HepG2 (cell line): ENCODE measurements around the gene TMEM151A. TPM values are rescaled to one million over a fixed set of nuclear protein-coding genes. Genes with fewer than 3 reads are reported as not detected.

Source experiments
- CC2D1A ChIP-seq: sonication (generic); formaldehyde crosslinking; IDR thresholded peaks from 2 replicates; pipeline ENCODE4 v1.8.1; 2023; ENCODE audit warnings: mild to moderate bottlenecking, missing genetic modification reagents
- CREB1 ChIP-seq, 2 experiments: fragments of 450-650 bp in 1 of 2; IDR thresholded peaks; 2 replicates each; pipeline ENCODE4 v1.6.1; 2016 to 2017; ENCODE audit warnings: control low read depth in 1 of 2, mild to moderate bottlenecking in 1 of 2, missing compliant biosample characterization in 1 of 2, missing genetic modification characterization in 1 of 2
- LCORL ChIP-seq, 2 experiments: fragments of 450-650 bp in 1 of 2; sonication (generic) in 1 of 2; formaldehyde crosslinking in 1 of 2; IDR thresholded peaks; 2 replicates each; pipeline versions ENCODE4 v1.5.0 to v1.6.1; 2017 to 2020; ENCODE audit warnings: antibody characterized with exemption in 1 of 2, missing genetic modification reagents in 1 of 2
- ZBTB38 ChIP-seq: sonication (generic); formaldehyde crosslinking; IDR thresholded peaks from 2 replicates; pipeline ENCODE4 v1.5.1; 2020; ENCODE audit warnings: mild to moderate bottlenecking, missing genetic modification reagents
- polyA plus RNA-seq, 8 experiments: library from polyadenylated mRNA; depleted of rRNA in 3 of 8; stranded (reverse) in 7 of 8; unstranded in 1 of 8; fragments of >200 nt; fragmentation: Illumina TruSeq in 4 of 8; extraction: Trizol in 4 of 8; gene quantifications; 2 replicates each; pipeline versions ENCODE4 v1.2.1 to v1.2.3, GENCODE V29; 2011 to 2016; ENCODE audit warnings: low read depth in 4 of 8, missing spikeins in 1 of 8, mixed read lengths in 1 of 8; ENCODE audit not compliant: insufficient read depth in 1 of 8
- total RNA-seq, 5 experiments: library from RNA; depleted of rRNA; stranded (reverse); fragments of >200 nt; fragmentation: Illumina TruSeq; extraction: Trizol; gene quantifications; 2 replicates each; pipeline ENCODE4 v1.2.3, GENCODE V29; 2016; ENCODE audit warnings: low read depth in 1 of 5
- TF ChIP-seq, protein P1 (sequence below): sonication (generic); formaldehyde crosslinking; IDR thresholded peaks from 2 replicates; pipeline ENCODE4 v1.4.0; 2020; ENCODE audit warnings: low read depth, mild to moderate bottlenecking, missing genetic modification reagents

Gene TMEM151A
- total and polyA plus RNA-seq, 2 of the 13 experiments (the other 11 are each of a cell fraction or from before 2014, with no cell fraction given): 0.18 to 0.33 TPM

DNA sequence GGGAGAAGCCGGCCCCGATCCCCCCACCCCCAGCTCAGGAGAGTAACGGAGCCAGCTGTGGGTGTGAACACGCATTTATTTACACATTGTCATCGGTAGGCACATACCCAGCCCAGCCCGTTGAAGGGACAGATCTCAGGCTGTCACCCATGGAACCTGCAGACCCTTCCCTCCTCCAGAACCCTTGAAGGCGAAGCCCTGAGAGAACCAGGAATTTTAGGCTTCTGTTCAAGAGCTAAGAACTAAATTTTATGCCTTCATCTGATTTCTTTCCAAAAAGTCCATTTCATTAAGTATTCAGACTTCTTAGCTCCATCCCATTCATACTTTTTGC is 53.6 kb downstream of the TMEM151A start (continued):
- TF ChIP-seq, protein P1, sequence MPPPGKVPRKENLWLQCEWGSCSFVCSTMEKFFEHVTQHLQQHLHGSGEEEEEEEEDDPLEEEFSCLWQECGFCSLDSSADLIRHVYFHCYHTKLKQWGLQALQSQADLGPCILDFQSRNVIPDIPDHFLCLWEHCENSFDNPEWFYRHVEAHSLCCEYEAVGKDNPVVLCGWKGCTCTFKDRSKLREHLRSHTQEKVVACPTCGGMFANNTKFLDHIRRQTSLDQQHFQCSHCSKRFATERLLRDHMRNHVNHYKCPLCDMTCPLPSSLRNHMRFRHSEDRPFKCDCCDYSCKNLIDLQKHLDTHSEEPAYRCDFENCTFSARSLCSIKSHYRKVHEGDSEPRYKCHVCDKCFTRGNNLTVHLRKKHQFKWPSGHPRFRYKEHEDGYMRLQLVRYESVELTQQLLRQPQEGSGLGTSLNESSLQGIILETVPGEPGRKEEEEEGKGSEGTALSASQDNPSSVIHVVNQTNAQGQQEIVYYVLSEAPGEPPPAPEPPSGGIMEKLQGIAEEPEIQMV: no peak
- TF ChIP-seq ZBTB38 (0 out of 2 replicates have a peak, but pooled peaks have one; percentile 7), CC2D1A (CRISPR knock-in tag) (no peak), CREB1 (IDR thresholded peaks at IDR 0.05) (no peak), CREB1 (CRISPR knock-in tag; IDR thresholded peaks at IDR 0.05) (0 out of 2 replicates have a peak, but pooled peaks have one; percentile 60), LCORL (IDR thresholded peaks at IDR 0.05) (no peak), LCORL (CRISPR knock-in tag; IDR thresholded peaks at IDR 0.05) (0 out of 2 replicates have a peak, but pooled peaks have one; percentile 13)

Other genes starting within 250 kb of the TMEM151A start
- not detected in 2 replicates for gene GAL3ST3, start 242.7 kb upstream of the TMEM151A start, total RNA-seq (2016; rRNA removed; fragmentation: Illumina TruSeq; extraction: Trizol)
- not detected in 2 replicates for gene GAL3ST3, start 242.7 kb upstream of the TMEM151A start, polyA plus RNA-seq (2011; rRNA removed)
- 153 and 162 TPM in 2 replicates for gene SF3B2, start 239.5 kb upstream of the TMEM151A start, total RNA-seq (2016; rRNA removed; fragmentation: Illumina TruSeq; extraction: Trizol)
- 70.0 and 70.4 TPM in 2 replicates for gene SF3B2, start 239.5 kb upstream of the TMEM151A start, polyA plus RNA-seq (2011; rRNA removed)
- 7.6 and 12.2 TPM in 2 replicates for gene PACS1, start 221.6 kb upstream of the TMEM151A start, total RNA-seq (2016; rRNA removed; fragmentation: Illumina TruSeq; extraction: Trizol)
- gene PACS1, start 221.6 kb upstream of the TMEM151A start, polyA plus RNA-seq (2011; rRNA removed): 8.6 and 11.9 TPM in 2 replicates
- 5.8 and 8.9 TPM in 2 replicates for gene KLC2, start 34.2 kb upstream of the TMEM151A start, total RNA-seq (2016; rRNA removed; fragmentation: Illumina TruSeq; extraction: Trizol)
- 9.2 and 13.5 TPM in 2 replicates for gene KLC2, start 34.2 kb upstream of the TMEM151A start, polyA plus RNA-seq (2011; rRNA removed)
- gene RAB1B, start 23.3 kb upstream of the TMEM151A start, total RNA-seq (2016; rRNA removed; fragmentation: Illumina TruSeq; extraction: Trizol): 73.7 and 77.9 TPM in 2 replicates
- 87.9 and 97.8 TPM in 2 replicates for gene RAB1B, start 23.3 kb upstream of the TMEM151A start, polyA plus RNA-seq (2011; rRNA removed)
- 0.18 and 0.60 TPM in 2 replicates for gene CNIH2, start 13.7 kb upstream of the TMEM151A start, total RNA-seq (2016; rRNA removed; fragmentation: Illumina TruSeq; extraction: Trizol)
- gene CNIH2, start 13.7 kb upstream of the TMEM151A start, polyA plus RNA-seq (2011; rRNA removed): 0.25 and 0.69 TPM in 2 replicates
- 78.9 and 145 TPM in 2 replicates for gene YIF1A, start 2.8 kb upstream of the TMEM151A start, total RNA-seq (2016; rRNA removed; fragmentation: Illumina TruSeq; extraction: Trizol)
- 133 and 166 TPM in 2 replicates for gene YIF1A, start 2.8 kb upstream of the TMEM151A start, polyA plus RNA-seq (2011; rRNA removed)
- gene CD248, start 25.1 kb downstream of the TMEM151A start, total RNA-seq (2016; rRNA removed; fragmentation: Illumina TruSeq; extraction: Trizol): 0.20 and 0.35 TPM in 2 replicates
- gene CD248, start 25.1 kb downstream of the TMEM151A start, polyA plus RNA-seq (2011; rRNA removed): 0.20 and 0.25 TPM in 2 replicates
- gene RIN1, start 44.5 kb downstream of the TMEM151A start, total RNA-seq (2016; rRNA removed; fragmentation: Illumina TruSeq; extraction: Trizol): 3.9 and 4.1 TPM in 2 replicates
- gene RIN1, start 44.5 kb downstream of the TMEM151A start, polyA plus RNA-seq (2011; rRNA removed): 2.4 and 4.2 TPM in 2 replicates
- 55.7 and 63.1 TPM in 2 replicates for gene BRMS1, start 53.2 kb downstream of the TMEM151A start, total RNA-seq (2016; rRNA removed; fragmentation: Illumina TruSeq; extraction: Trizol)
- 15.8 and 16.8 TPM in 2 replicates for gene BRMS1, start 53.2 kb downstream of the TMEM151A start, polyA plus RNA-seq (2011; rRNA removed)
- gene B4GAT1, start 55.7 kb downstream of the TMEM151A start, total RNA-seq (2016; rRNA removed; fragmentation: Illumina TruSeq; extraction: Trizol): 44.9 and 109 TPM in 2 replicates
- 40.4 and 47.8 TPM in 2 replicates for gene B4GAT1, start 55.7 kb downstream of the TMEM151A start, polyA plus RNA-seq (2011; rRNA removed)
- 0.49 and 0.66 TPM in 2 replicates for gene SLC29A2, start 79.9 kb downstream of the TMEM151A start, total RNA-seq (2016; rRNA removed; fragmentation: Illumina TruSeq; extraction: Trizol)
- 0.56 and 0.63 TPM in 2 replicates for gene SLC29A2, start 79.9 kb downstream of the TMEM151A start, polyA plus RNA-seq (2011; rRNA removed)
- gene NPAS4, start 129.1 kb downstream of the TMEM151A start, total RNA-seq (2016; rRNA removed; fragmentation: Illumina TruSeq; extraction: Trizol): not detected in 2 replicates
- gene NPAS4, start 129.1 kb downstream of the TMEM151A start, polyA plus RNA-seq (2011; rRNA removed): not detected in 2 replicates
- gene MRPL11, start 147.0 kb downstream of the TMEM151A start, total RNA-seq (2016; rRNA removed; fragmentation: Illumina TruSeq; extraction: Trizol): 176 and 220 TPM in 2 replicates
- gene MRPL11, start 147.0 kb downstream of the TMEM151A start, polyA plus RNA-seq (2011; rRNA removed): 59.1 and 72.9 TPM in 2 replicates
- 2.5 and 4.0 TPM in 2 replicates for gene PELI3, start 175.0 kb downstream of the TMEM151A start, total RNA-seq (2016; rRNA removed; fragmentation: Illumina TruSeq; extraction: Trizol)
- gene PELI3, start 175.0 kb downstream of the TMEM151A start, polyA plus RNA-seq (2011; rRNA removed): 2.0 and 3.1 TPM in 2 replicates
- 48.7 and 59.8 TPM in 2 replicates for gene DPP3, start 188.5 kb downstream of the TMEM151A start, total RNA-seq (2016; rRNA removed; fragmentation: Illumina TruSeq; extraction: Trizol)
- 38.4 and 48.4 TPM in 2 replicates for gene DPP3, start 188.5 kb downstream of the TMEM151A start, polyA plus RNA-seq (2011; rRNA removed)
- gene BBS1, start 218.7 kb downstream of the TMEM151A start, total RNA-seq (2016; rRNA removed; fragmentation: Illumina TruSeq; extraction: Trizol): 8.1 and 14.1 TPM in 2 replicates
- 11.7 and 12.1 TPM in 2 replicates for gene BBS1, start 218.7 kb downstream of the TMEM151A start, polyA plus RNA-seq (2011; rRNA removed)